Measurements from ENCODE around the gene BOK.

DNA sequence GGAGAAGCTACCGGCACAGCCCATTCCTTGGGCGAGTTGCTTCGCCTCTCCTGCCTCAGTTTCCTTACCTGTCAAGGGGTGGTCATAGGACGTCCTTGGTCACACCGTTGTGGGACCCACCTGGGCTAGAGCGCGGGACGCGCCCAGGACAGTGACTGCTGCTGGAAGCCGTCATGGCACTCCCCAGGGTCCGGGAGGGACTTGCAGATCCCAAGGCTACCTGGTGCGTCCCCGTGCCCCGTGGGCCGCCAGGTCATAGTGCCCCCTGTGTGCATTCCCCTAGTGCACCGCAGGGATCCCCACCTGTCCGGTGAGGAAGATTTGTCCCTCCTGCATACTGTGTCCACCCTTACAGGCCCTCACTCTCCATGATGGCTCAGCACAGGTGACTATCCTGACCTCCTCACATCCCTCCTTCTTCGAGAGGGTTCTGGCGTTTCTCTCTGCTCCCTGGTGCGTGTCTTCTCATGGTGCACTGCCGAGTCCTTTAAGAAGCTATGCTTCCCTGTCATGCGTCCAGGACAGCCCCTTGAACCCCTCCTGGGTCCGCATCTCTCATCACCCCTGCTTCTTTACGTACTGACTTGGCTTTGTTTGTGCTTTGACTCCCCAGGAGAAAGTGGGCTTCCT is 49.3 kb upstream of the BOK start:
- TF ChIP-seq, protein P1, sequence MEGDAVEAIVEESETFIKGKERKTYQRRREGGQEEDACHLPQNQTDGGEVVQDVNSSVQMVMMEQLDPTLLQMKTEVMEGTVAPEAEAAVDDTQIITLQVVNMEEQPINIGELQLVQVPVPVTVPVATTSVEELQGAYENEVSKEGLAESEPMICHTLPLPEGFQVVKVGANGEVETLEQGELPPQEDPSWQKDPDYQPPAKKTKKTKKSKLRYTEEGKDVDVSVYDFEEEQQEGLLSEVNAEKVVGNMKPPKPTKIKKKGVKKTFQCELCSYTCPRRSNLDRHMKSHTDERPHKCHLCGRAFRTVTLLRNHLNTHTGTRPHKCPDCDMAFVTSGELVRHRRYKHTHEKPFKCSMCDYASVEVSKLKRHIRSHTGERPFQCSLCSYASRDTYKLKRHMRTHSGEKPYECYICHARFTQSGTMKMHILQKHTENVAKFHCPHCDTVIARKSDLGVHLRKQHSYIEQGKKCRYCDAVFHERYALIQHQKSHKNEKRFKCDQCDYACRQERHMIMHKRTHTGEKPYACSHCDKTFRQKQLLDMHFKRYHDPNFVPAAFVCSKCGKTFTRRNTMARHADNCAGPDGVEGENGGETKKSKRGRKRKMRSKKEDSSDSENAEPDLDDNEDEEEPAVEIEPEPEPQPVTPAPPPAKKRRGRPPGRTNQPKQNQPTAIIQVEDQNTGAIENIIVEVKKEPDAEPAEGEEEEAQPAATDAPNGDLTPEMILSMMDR (IDR thresholded peaks at IDR 0.05 in 2 of 3, conservative IDR thresholded peaks at IDR 0.05 in 1 of 3; ENCODE audit: borderline replicate concordance in 1 of 3, insufficient read depth in 1 of 3, low read depth in 2 of 3, low read length in 2 of 3): no peak
- no peak for TF ChIP-seq ZNF274 (IDR thresholded peaks at IDR 0.05; ENCODE audit: low read depth, low read length)
- no peak for TF ChIP-seq EGR1 (IDR thresholded peaks at IDR 0.05; ENCODE audit: low read depth)
- TF ChIP-seq ELF1 (IDR thresholded peaks at IDR 0.05; ENCODE audit: borderline replicate concordance, low read depth): no peak
- no peak for TF ChIP-seq ZFX (IDR thresholded peaks at IDR 0.05)
- no peak for TF ChIP-seq POLR2A (IDR thresholded peaks at IDR 0.05; ENCODE audit: borderline replicate concordance, extremely low read depth, insufficient read depth, insufficient read length)
- TF ChIP-seq, protein P2, sequence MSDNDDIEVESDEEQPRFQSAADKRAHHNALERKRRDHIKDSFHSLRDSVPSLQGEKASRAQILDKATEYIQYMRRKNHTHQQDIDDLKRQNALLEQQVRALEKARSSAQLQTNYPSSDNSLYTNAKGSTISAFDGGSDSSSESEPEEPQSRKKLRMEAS (IDR thresholded peaks at IDR 0.05): no peak
- TF ChIP-seq POLR2AphosphoS5 (IDR thresholded peaks at IDR 0.05; ENCODE audit: low read depth, low read length): no peak
- TF ChIP-seq, protein P3, sequence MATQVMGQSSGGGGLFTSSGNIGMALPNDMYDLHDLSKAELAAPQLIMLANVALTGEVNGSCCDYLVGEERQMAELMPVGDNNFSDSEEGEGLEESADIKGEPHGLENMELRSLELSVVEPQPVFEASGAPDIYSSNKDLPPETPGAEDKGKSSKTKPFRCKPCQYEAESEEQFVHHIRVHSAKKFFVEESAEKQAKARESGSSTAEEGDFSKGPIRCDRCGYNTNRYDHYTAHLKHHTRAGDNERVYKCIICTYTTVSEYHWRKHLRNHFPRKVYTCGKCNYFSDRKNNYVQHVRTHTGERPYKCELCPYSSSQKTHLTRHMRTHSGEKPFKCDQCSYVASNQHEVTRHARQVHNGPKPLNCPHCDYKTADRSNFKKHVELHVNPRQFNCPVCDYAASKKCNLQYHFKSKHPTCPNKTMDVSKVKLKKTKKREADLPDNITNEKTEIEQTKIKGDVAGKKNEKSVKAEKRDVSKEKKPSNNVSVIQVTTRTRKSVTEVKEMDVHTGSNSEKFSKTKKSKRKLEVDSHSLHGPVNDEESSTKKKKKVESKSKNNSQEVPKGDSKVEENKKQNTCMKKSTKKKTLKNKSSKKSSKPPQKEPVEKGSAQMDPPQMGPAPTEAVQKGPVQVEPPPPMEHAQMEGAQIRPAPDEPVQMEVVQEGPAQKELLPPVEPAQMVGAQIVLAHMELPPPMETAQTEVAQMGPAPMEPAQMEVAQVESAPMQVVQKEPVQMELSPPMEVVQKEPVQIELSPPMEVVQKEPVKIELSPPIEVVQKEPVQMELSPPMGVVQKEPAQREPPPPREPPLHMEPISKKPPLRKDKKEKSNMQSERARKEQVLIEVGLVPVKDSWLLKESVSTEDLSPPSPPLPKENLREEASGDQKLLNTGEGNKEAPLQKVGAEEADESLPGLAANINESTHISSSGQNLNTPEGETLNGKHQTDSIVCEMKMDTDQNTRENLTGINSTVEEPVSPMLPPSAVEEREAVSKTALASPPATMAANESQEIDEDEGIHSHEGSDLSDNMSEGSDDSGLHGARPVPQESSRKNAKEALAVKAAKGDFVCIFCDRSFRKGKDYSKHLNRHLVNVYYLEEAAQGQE (IDR thresholded peaks at IDR 0.05; ENCODE audit: low read depth): no peak
- no peak for TF ChIP-seq EZH2phosphoT487 (IDR thresholded peaks at IDR 0.05; ENCODE audit: borderline replicate concordance)
- TF ChIP-seq EZH2 (IDR thresholded peaks at IDR 0.05): no peak
- TF ChIP-seq SRF (IDR thresholded peaks at IDR 0.05; ENCODE audit: low read depth): no peak
- TF ChIP-seq SP1 (IDR thresholded peaks at IDR 0.05; ENCODE audit: low read depth): no peak

All from HCT116 (cell line).